HG03095 (cell line): ENCODE results near the gene TMEM18.

Experiments
- ATAC-seq: cut with Tn5 transposase; IDR thresholded peaks from one replicate; pipeline ENCODE4 v1.9.1; 2021; ENCODE audit warnings: moderate library complexity; ENCODE audit not compliant: unreplicated experiment

Gene TMEM18

GRCh38 chr2:622357-622756, 54.8 kb downstream of the TMEM18 start:
- no peak for ATAC-seq

- no peak for ATAC-seq
These were observed 55.7 kb downstream of the TMEM18 start for GRCh38 chr2:621303-622099.

- no peak for ATAC-seq
These were observed 56.5 kb downstream of the TMEM18 start for GRCh38 chr2:620471-621302.

- no peak for ATAC-seq
These were observed 57.2 kb downstream of the TMEM18 start for GRCh38 chr2:620004-620403.

GRCh38 chr2:618422-618990, 58.7 kb downstream of the TMEM18 start:
- no peak for ATAC-seq

- ATAC-seq: no peak
These were observed 59.2 kb downstream of the TMEM18 start for GRCh38 chr2:618005-618404.
